Stimulated activated CD8-positive, alpha-beta memory T cell treated with anti-CD3 and anti-CD28 coated beads, Interleukin-7, amount 100 ng/mL, for 48 hours (primary cell): ENCODE data around the gene TMC2.
A peak's percentile ranks its signal among the peaks of the same experiment; 100 is the strongest.
"Not testable (repeated sequence)": the region's sequence is repeated elsewhere in the genome, so short reads cannot be mapped to it uniquely, and the experiment has no call there.

Experiments
- DNase-seq, 2 donors: peaks; one replicate each; pipeline ENCODE4 v3.0.0-alpha.2; 2020; ENCODE audit warnings: low read depth in 1 of 2; ENCODE audit errors: extremely low read depth in 1 of 2

TMC2 gene

GRCh38 chr20:2524709-2525506 is 11.5 kb upstream of the TMC2 start:
- DNase-seq: peak in 1 of 2 donors; percentile 7

GRCh38 chr20:2526218-2526583 is 10.2 kb upstream of the TMC2 start:
- not testable (repeated sequence) for DNase-seq

- no peak for DNase-seq
These were observed 8.6 kb upstream of the TMC2 start for GRCh38 chr20:2527762-2528161.

- no peak for DNase-seq
These were observed 7.6 kb upstream of the TMC2 start for GRCh38 chr20:2528671-2529271.

GRCh38 chr20:2533118-2533517 is 3.3 kb upstream of the TMC2 start:
- DNase-seq: no peak

GRCh38 chr20:2535711-2536559 is 438 bp upstream of the TMC2 start:
- no peak for DNase-seq

- DNase-seq: no peak
These were observed 728 bp downstream of the TMC2 start for GRCh38 chr20:2537101-2537500.

GRCh38 chr20:2538356-2538755 is 2.0 kb downstream of the TMC2 start:
- DNase-seq: no peak

- no peak for DNase-seq
These were observed 2.8 kb downstream of the TMC2 start for GRCh38 chr20:2538931-2539720.

- no peak for DNase-seq
These were observed 5.6 kb downstream of the TMC2 start for GRCh38 chr20:2541940-2542339.

- DNase-seq: no peak
These were observed 6.0 kb downstream of the TMC2 start for GRCh38 chr20:2542361-2542760.

- DNase-seq: no peak
These were observed 7.8 kb downstream of the TMC2 start for GRCh38 chr20:2544211-2544610.

- DNase-seq: no peak
These were observed 9.2 kb downstream of the TMC2 start for GRCh38 chr20:2545594-2545993.

GRCh38 chr20:2557873-2558580 is 21.7 kb downstream of the TMC2 start:
- no peak for DNase-seq

- DNase-seq: no peak
These were observed 22.4 kb downstream of the TMC2 start for GRCh38 chr20:2558581-2559278.

- no peak for DNase-seq
These were observed 22.9 kb downstream of the TMC2 start for GRCh38 chr20:2559279-2559626.

- DNase-seq: no peak
These were observed 23.3 kb downstream of the TMC2 start for GRCh38 chr20:2559651-2560050.

- DNase-seq: no peak
These were observed 26.7 kb downstream of the TMC2 start for GRCh38 chr20:2563116-2563515.

GRCh38 chr20:2564406-2564805 is 28.0 kb downstream of the TMC2 start:
- no peak for DNase-seq

- no peak for DNase-seq
These were observed 39.3 kb downstream of the TMC2 start for GRCh38 chr20:2575682-2576081.
